ENCODE data around the gene CRYBG2. TPM values are rescaled to one million over a fixed set of nuclear protein-coding genes. Genes with fewer than 3 reads are reported as not detected.

CRYBG2 gene
- total and polyA plus RNA-seq, 2 of the 13 experiments (the other 11 are each of a cell fraction or from before 2014, with no cell fraction given) = 1.3 to 2.9 TPM

- TF ChIP-seq ZNF431 (CRISPR knock-in tag; IDR thresholded peaks at IDR 0.05; ENCODE audit: borderline replicate concordance, low read depth) (peak; percentile 61; the same call in 1 of the 2 replicates), TRIM24 (CRISPR knock-in tag; IDR thresholded peaks at IDR 0.05) (peak; percentile 73; the same call in 1 of the 2 replicates), SMARCE1 (IDR thresholded peaks at IDR 0.05; ENCODE audit: borderline replicate concordance) (no peak; the same call in 1 of the 2 replicates), ZSCAN25 (CRISPR knock-in tag; IDR thresholded peaks at IDR 0.05) (peak; percentile 84), MED8 (CRISPR knock-in tag; IDR thresholded peaks at IDR 0.05; ENCODE audit: insufficient replicate concordance) (peak; percentile 89), NR2F6 (IDR thresholded peaks at IDR 0.05) (peak; percentile 96), NR2F6 (CRISPR knock-in tag; IDR thresholded peaks at IDR 0.05) (peak; percentile 94), FIP1L1 (IDR thresholded peaks at IDR 0.05; ENCODE audit: borderline replicate concordance, insufficient read depth, low read depth, low read length) (0 out of 2 replicates have a peak, but pooled peaks have one; percentile 60), POLR2AphosphoS5 (IDR thresholded peaks at IDR 0.05; ENCODE audit: low read depth, low read length) (peak; percentile 53; the same call in 1 of the 2 replicates), ZNF619 (CRISPR knock-in tag; IDR thresholded peaks at IDR 0.05) (peak; percentile 92), ZFX (CRISPR knock-in tag; IDR thresholded peaks at IDR 0.05; ENCODE audit: low read depth) (peak; percentile 85), FOSL2 (CRISPR knock-in tag; IDR thresholded peaks at IDR 0.05) (peak; percentile 95), AGO1 (IDR thresholded peaks at IDR 0.05; ENCODE audit: low read depth, low read length, poor library complexity, severe bottlenecking) (no peak), GFI1 (CRISPR knock-in tag; IDR thresholded peaks at IDR 0.05; ENCODE audit: borderline replicate concordance) (peak; percentile 42; the same call in 1 of the 2 replicates), NCOA2 (CRISPR knock-in tag; IDR thresholded peaks at IDR 0.05) (peak; percentile 91), MAFF (IDR thresholded peaks at IDR 0.05; ENCODE audit: low read depth, low read length) (peak; percentile 64), PCBP1 (IDR thresholded peaks at IDR 0.05; ENCODE audit: borderline replicate concordance, low read depth, low read length) (0 out of 2 replicates have a peak, but pooled peaks have one; percentile 66), THAP7 (CRISPR knock-in tag; IDR thresholded peaks at IDR 0.05) (peak; percentile 67; the same call in 1 of the 2 replicates), KLF16 (CRISPR knock-in tag; IDR thresholded peaks at IDR 0.05) (peak in 1 of 2 experiments; percentile 51; a peak in 1 of 4 replicates), RCOR2 (CRISPR knock-in tag; IDR thresholded peaks at IDR 0.05) (peak; percentile 77), ZNF331 (CRISPR knock-in tag; IDR thresholded peaks at IDR 0.05) (peak; percentile 78; the same call in 1 of the 2 replicates), TARDBP (CRISPR knock-in tag; IDR thresholded peaks at IDR 0.05) (peak; percentile 99), IKZF5 (CRISPR knock-in tag; IDR thresholded peaks at IDR 0.05) (peak; percentile 78), THAP11 (CRISPR knock-in tag; IDR thresholded peaks at IDR 0.05) (peak; percentile 46; the same call in 1 of the 2 replicates), ZNF512 (CRISPR knock-in tag; IDR thresholded peaks at IDR 0.05) (0 out of 2 replicates have a peak, but pooled peaks have one; percentile 45), SOX13 (IDR thresholded peaks at IDR 0.05) (peak; percentile 99), SOX13 (CRISPR knock-in tag; conservative IDR thresholded peaks at IDR 0.05 in 1 of 2, IDR thresholded peaks at IDR 0.05 in 1 of 2) (peak in 1 of 2 experiments; percentile 95; a peak in 2 of 4 replicates), ZSCAN30 (CRISPR knock-in tag; IDR thresholded peaks at IDR 0.05) (no peak)
Observed at GRCh38 chr1:26350701-26351589, 3.0 kb downstream of the CRYBG2 start (continued).
